HG02884 (cell line): ENCODE results near the gene ROCK2.

Source experiments
- ATAC-seq: cut with Tn5 transposase; IDR thresholded peaks from one replicate; pipeline ENCODE4 v1.9.1; 2021; ENCODE audit warnings: mild to moderate bottlenecking, moderate library complexity; ENCODE audit not compliant: unreplicated experiment

Gene ROCK2

GRCh38 chr2:11344342-11344955, at the start of gene ROCK2:
Gene ROCK2 (minus strand): TSS chr2:11344636. CDS start chr2:11344136, 500 bp downstream.
- ATAC-seq, result peak; percentile 55

- ATAC-seq, result no peak
Observed at GRCh38 chr2:11393711-11394236, 49.3 kb upstream of the ROCK2 start.

DNA sequence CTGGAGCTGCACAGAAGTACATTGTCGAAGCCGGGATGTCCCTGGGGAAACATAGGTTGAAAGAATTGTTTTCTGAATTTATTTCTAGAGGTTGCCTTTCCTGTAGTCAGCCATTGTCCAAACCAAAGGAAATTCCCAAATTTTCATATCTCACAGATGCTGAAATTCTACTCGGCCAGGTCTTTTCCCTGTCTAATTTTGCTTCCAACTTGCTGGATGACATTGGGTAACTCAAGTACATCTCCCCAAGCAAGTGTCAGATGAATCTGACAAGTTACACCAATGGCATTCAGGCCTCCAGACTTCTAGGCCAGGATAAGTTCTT, 47.5 kb upstream of the ROCK2 start:
- ATAC-seq, result no peak

- no peak for ATAC-seq
Observed at GRCh38 chr2:11390399-11390658, 45.9 kb upstream of the ROCK2 start.

DNA sequence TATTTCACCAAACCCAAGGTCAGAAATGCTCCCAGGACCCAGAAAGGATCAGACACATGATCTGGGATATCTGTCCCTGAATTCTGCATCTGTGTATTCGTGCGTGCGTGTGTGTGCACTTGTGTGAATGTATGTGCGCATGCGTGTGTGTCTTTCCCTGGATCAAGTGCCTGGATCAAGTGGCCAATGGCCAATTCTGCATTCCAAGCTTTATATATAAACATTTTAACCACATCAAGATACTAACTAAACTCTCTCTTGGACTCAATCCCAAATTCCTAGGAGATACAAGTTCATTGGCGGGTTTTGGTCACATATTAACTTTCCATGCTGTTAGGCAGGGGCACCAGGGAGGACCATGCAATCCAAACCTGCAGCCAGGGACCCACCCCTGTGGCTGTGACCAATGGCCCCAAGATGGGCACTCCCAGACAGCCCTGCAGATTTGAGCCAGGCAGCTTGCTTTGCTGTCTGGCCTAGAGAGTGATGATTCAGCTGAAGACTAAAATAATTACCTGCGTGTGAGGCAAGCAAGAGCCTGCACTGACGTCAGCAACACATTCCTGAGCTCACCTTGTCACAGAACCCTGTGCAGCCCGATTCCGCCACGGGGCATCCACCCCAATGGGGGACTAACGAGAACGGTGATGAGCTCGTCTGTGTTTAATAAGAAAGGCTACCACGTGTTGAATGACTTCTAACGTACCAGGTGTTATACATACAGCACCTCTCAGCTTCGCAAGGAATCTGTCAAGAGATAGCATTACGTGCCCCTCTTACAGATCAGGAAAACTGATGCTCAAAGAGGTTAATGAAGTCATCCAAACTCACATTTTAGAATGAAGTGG, 45.3 kb upstream of the ROCK2 start:
- ATAC-seq, result no peak

DNA sequence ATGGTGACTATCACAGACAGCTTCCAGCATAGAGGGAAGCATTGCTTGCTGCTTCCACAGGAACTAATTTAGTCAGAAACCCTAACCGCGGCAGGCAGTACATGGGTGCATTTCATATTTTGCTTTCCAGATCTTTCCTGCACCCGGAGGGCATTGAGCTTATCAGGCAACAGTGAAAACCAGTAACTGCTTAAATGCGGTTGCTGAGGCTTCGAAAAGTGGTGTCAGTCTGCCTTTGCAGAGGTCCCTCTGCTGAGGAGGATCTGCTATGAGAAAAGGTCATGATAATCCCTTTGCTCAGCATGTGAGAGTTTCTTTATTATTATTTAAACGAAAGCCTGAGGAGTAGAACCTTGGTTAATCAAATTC, 44.6 kb upstream of the ROCK2 start:
- no peak for ATAC-seq

DNA sequence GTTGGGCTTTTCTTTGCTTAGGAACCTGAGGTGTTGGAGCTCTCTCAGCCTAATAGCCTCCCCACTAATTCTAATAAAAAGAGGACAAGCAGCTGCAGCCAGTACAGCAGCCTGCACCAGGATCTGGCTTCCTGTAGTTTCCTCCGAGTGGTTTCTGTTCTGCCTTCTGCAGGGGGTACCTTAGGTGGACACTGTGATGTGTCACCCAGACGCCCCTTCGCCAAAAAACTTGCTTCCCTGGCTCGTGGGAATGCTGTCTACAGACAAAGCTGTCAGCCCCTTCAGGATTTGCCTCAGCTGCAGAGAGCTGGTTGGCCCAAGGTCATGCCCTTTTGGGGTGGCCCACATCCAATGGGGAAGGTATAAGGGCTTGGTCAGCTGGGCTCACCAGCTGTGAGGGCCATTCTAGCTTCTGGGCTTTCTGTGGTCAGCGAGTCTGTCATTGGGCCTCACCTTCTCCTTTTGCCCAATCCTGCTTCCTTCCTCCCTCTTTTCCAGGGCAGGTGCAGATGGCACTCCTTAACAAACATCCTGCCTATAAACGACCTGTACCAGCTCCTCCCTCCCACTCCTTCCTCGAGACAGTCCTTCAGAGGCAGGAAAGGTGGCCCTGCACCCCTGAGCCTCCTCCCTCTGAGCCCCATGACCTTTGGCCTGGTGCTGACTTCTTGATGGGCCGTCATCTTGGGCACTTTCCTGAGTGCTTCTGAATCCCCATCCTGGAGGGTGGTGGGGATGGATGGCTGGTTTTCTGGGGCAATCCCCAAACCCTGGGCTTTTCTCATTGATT, 44.0 kb upstream of the ROCK2 start:
- no peak for ATAC-seq

GRCh38 chr2:11387843-11388242, 43.4 kb upstream of the ROCK2 start:
- ATAC-seq, result no peak

- ATAC-seq, result no peak
Observed at GRCh38 chr2:11387100-11387390, 42.6 kb upstream of the ROCK2 start.

DNA sequence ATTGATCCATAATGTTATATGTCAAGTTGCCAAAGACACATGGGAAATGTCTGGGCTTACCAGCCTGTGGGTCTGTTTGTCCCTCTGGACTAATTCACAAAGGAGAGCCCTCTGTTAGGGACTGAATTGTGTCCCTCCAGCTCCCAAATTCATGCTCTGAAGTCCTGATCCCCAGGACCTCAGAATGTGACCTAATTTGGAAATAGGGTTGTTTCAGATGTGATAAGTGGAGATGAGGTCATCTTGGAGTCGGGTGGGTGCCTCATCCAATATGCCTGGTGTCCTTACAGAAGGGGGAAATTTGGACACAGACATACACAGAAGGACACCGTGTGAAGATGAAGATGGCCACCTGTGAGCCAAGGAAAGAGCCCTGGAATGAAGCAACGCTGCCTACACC, 41.4 kb upstream of the ROCK2 start:
- no peak for ATAC-seq

GRCh38 chr2:11385216-11385615, 40.8 kb upstream of the ROCK2 start:
- no peak for ATAC-seq

GRCh38 chr2:11379558-11379957, 35.1 kb upstream of the ROCK2 start:
- ATAC-seq, result no peak

- peak; percentile 89 for ATAC-seq
Observed at GRCh38 chr2:11377928-11378545, 33.6 kb upstream of the ROCK2 start.

- no peak for ATAC-seq
Observed at GRCh38 chr2:11376071-11376470, 31.6 kb upstream of the ROCK2 start.

GRCh38 chr2:11375689-11376027, 31.2 kb upstream of the ROCK2 start:
- no peak for ATAC-seq

DNA sequence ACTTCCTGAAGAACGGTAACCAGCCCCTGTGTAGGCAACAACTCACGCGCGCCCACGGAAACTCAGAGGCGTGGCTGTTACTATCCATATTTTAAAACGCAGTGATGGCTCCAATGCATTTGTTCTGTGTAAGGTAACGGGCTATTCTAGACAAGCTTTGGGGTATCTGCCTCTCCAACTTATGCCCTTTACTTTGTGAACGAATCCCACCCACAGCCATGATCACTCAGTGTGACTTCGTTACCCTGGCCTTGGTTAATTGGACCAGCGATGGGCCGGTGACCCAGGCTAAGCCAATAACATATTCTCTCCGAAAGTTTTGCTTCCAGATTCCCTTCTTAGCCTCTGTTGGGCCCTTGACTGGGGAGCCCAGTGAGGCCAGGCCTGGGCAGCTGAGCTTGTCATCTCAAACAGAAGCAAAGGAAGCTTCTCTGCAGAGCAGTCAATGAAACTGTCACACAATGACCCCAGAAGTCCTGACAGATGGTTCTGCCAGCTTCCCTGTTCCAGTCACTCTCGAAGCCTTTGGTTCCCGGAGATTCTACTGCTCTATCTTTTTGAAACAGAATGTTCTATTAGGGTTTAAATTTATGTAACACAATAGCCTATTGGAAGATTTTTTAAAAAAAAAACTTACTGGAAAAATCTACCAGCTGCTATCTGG, 30.7 kb upstream of the ROCK2 start:
- ATAC-seq, result no peak

DNA sequence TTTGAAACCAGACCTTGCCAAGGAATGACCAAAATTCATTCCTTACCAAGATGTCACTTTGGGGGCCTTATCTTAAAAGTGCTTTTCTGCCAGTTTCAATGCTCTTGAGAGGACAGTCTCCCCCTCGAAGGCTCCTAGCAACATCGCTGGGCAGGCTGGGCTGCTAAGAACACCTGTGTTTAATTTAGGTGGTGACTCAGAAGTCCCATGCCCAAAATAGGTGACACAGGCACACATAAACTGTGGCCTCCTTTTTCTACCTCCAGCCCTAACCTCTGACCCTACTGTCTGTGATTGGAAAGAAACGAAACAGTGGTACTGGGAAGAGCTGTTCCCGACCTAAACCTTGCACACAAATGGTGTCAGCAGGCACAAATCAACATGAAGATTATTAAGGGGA, 28.7 kb upstream of the ROCK2 start:
- no peak for ATAC-seq

DNA sequence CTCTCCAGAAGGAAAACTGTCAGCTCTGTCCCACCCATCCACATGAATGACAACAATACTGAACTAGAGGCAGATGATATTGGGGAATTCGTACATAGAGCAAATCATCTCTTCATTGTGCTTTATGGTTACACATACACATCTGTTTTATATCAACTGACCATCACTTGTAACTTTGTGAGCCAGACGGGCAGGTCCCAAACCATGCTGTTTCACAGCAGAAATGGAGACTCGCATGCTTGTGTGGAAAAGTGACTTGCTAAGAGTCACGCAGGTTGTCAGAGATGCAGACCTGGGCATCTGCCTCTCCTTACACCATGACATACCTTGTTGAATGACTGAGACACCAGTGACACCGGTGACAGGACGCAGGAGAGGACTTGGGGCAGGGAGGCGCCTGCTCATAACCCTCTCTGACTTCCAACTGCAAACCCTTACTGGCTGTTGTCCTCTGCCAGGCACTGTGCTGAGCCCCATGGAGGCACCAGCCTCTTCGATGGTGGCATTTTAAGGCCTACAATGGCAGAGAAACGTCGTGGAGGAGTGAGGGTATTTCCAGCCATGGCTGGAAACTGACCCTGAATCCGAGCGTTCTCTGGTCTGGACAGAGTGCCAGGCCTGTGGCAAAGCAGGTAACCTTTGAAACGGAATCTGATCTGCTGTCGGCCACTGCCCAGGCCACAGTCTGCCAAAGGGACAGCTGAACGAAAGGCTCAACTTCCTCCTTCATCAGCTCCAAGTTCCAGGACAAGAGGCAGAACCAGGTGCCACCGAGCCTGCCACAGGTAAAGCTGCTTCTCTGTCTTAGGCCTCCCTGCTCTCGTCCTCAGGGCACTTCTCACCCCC, 26.9 kb upstream of the ROCK2 start:
- no peak for ATAC-seq

DNA sequence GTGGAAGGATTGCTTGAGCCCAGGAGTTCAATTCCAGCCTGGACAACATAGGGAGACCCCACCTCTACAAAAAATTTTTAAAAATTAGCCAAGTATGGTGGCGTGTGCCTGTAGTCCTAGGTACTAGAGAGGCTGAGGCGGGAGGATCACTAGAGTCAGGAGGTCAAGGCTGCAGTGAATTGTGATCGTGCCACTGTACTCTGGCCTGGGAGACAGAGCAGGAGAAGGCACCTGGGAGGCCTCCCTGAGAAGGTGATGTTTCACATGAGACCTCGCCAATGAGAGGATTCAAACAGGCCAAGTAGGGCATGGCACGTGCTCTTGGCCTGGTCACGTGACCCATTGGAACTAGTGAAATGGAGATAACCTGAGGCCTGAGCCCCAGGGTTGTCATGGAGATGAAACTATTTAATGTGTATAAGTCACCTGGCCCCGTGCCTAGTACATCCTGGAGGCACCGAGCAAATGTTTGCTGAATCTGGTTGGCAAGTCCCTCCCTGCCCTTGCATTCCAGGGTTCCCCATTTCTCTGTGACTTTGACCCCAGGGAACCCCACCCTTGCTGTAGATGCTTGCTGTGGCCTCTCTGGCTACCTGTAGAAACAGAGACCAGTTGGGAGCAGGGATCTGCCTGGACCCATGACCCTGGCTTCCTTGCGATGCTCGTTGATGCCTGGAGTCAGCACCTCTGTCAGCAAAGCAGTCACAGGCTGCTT, 26.1 kb upstream of the ROCK2 start:
- ATAC-seq, result no peak

DNA sequence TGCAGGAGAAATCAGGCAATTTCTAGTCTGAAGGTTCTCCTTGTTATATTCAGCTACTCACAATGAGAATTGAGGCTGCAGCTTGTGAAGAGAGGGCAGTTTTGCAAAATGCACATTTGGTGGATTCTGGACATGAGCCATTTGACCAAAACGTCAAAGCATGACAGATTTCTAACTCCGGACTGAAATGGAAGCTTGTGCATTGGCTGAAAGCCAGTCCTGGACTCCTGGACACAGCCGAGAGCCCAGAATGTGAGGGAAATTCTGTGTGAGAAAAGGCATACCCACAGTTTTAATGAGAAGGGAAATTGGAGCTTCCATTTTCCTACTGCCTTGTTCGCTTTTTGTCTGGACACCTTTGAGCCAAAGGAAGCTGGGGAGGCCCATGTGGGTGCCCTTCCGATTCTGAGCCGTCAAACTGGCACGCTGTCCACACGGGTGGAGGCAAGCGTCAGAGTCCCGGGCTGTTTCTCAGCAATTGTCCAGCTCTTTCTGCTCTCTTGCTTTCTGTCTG, 23.7 kb upstream of the ROCK2 start:
- no peak for ATAC-seq
